Spleen (tissue), 11 donors: ENCODE data around the gene HERPUD1. TPM values are rescaled to one million over a fixed set of nuclear protein-coding genes. Genes with fewer than 3 reads are reported as not detected.
A peak's percentile ranks its signal among the peaks of the same experiment; 100 is the strongest.

Experiments
- DNase-seq: peaks from one replicate; pipeline ENCODE4 v3.0.0-alpha.2; 2020
- H3K27ac ChIP-seq, 8 donors: fragments of 200-600 bp; sonication (generic) in 7 of 8; 1 replicate in 4 of 8; 2 replicates in 4 of 8; pipeline versions ENCODE4 v1.5.0 to v1.8.0; 2016 to 2021; ENCODE audit warnings: inconsistent platforms in 4 of 8, mild to moderate bottlenecking in 4 of 8, moderate library complexity in 1 of 8
- H3K27me3 ChIP-seq, 7 donors: fragments of 200-600 bp; sonication (generic) in 6 of 7; replicated peaks in 1 of 7; 1 replicate in 4 of 7; 2 replicates in 3 of 7; pipeline versions ENCODE4 v1.5.0 to v1.8.0; 2016 to 2021; ENCODE audit warnings: inconsistent platforms in 3 of 7, mild to moderate bottlenecking in 1 of 7
- H3K36me3 ChIP-seq, 6 donors: fragments of 200-600 bp; sonication (generic) in 5 of 6; 1 replicate in 4 of 6; 2 replicates in 2 of 6; pipeline versions ENCODE4 v1.5.0 to v1.8.0; 2016 to 2021; ENCODE audit warnings: inconsistent platforms in 2 of 6
- H3K4me1 ChIP-seq, 6 donors: fragments of 200-600 bp; sonication (generic) in 5 of 6; 1 replicate in 3 of 6; 2 replicates in 3 of 6; pipeline versions ENCODE4 v1.5.0 to v1.8.0; 2016 to 2021; ENCODE audit warnings: inconsistent platforms in 3 of 6
- H3K4me3 ChIP-seq, 8 donors: fragments of 200-600 bp; sonication (generic) in 7 of 8; 1 replicate in 4 of 8; 2 replicates in 4 of 8; pipeline versions ENCODE4 v1.5.0 to v1.8.0; 2016 to 2021; ENCODE audit warnings: inconsistent platforms in 4 of 8, mild to moderate bottlenecking in 4 of 8, moderate library complexity in 2 of 8
- H3K9me3 ChIP-seq, 8 donors: fragments of 200-600 bp; sonication (generic) in 7 of 8; 1 replicate in 4 of 8; 2 replicates in 4 of 8; pipeline versions ENCODE4 v1.5.0 to v1.8.0; 2016 to 2021; ENCODE audit warnings: inconsistent platforms in 4 of 8
- POLR2A ChIP-seq, 3 donors: fragments of 450-650 bp; IDR thresholded peaks; one replicate each; pipeline ENCODE4 v1.5.1; 2017; ENCODE audit warnings: antibody characterized with exemption in 3 of 3, mild to moderate bottlenecking in 1 of 3
- POLR2AphosphoS5 ChIP-seq, 3 donors: sonication (generic); formaldehyde crosslinking; IDR thresholded peaks; one replicate each; pipeline ENCODE4 v1.5.1; 2017; ENCODE audit warnings: antibody characterized with exemption in 3 of 3
- WGBS, 5 donors: extraction: QIAGEN DNeasy Blood & Tissue Kit in 3 of 5; methylation state at CpG; one replicate each; pipeline versions ENCODE4 v1.1.5 to v1.1.7; 2013 to 2018; 5-methylcytosine and 5-hydroxymethylcytosine counted together
- intact Hi-C: fragments of 100-400 bp; cut with DNase I; formaldehyde crosslinking; loops from one replicate; pipeline ENCODE4 v1.15.0; 2023; ENCODE audit warnings: low total_unique reads
- polyA plus RNA-seq, 3 donors: library from polyadenylated mRNA; stranded (reverse); fragments of 200-250 nt; gene quantifications; one replicate each; pipeline ENCODE4 v1.2.1, GENCODE V29; 2013
- total RNA-seq, 7 donors: library from RNA; depleted of rRNA in 3 of 7; stranded (reverse); fragments of >200 nt in 3 of 7; fragmentation: NEBNext Ultra II Directional in 4 of 7; extraction: Animal tissue kit (Norgen Biotek cat#: 25700) in 4 of 7; gene quantifications; one replicate each; pipeline versions ENCODE4 v1.1.0 to v1.2.1, GENCODE V29; 2016 to 2021
- TF ChIP-seq, protein P1 (sequence below), 11 experiments: fragments of 200-600 bp in 7 of 11; fragments of 450-650 bp in 4 of 11; sonication (generic) in 4 of 11; IDR thresholded peaks in 8 of 11; conservative IDR thresholded peaks in 3 of 11; 1 replicate in 7 of 11; 2 replicates in 4 of 11; pipeline versions ENCODE4 v1.4.0 to v1.8.0; 2016 to 2021; ENCODE audit warnings: antibody characterized with exemption in 11 of 11, inconsistent platforms in 4 of 11, mild to moderate bottlenecking in 1 of 11
- donor health status: healthy with polysubstance abuse.
- donor health status: DM: no; HTN: no; CAD: no; lungs with moderate emphysema.
- donor health status: DM: no; HTN: no; CAD: no.
- donor health status: Bipolar disorder and iron deficiency.
- donor health status: healthy.
- donor health status: DM: no; HTN: no; CAD: no.
- donor health status: DM: yes; HTN: yes; CAD: no.

Gene HERPUD1
- total and polyA plus RNA-seq, 10 donors = 84.1 to 370 (median 193) TPM

DNA sequence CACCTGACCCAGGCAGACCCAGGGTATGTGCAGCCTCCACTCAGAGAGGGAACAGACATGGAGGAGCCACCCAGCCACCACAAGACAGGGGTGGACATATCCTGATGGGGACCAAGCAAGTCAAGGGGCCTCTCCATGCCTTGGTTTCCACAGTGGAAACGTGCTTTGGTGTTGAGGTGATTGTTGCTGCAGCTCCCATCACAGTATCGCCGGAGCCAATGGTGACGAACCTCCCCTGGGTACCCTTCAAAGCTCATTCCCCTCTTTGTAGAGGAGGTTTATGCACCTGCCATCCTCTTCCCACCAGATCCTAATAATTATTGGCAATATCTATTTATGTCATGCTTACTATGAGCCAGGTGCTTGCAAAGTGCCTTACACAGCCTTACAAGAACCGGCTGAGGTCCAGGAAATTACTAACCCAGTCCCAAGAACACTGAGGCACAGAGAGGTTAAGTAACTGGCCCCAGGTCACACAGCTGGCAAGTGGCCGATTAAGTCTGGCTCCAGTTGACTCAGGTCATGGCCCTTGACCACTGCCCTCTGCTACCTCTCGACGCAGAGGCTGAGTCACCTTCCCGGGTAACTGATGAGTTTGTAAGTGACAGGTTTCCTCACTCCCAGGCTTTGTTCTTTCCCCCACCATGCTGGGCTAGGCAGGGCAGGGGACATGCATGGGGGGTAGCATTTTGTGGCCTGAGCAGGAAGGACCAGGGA, 46.3 kb upstream of the HERPUD1 start:
- TF ChIP-seq POLR2AphosphoS5 (IDR thresholded peaks at IDR 0.05) (no peak), POLR2A (IDR thresholded peaks at IDR 0.05) (no peak)
- TF ChIP-seq, protein P1, sequence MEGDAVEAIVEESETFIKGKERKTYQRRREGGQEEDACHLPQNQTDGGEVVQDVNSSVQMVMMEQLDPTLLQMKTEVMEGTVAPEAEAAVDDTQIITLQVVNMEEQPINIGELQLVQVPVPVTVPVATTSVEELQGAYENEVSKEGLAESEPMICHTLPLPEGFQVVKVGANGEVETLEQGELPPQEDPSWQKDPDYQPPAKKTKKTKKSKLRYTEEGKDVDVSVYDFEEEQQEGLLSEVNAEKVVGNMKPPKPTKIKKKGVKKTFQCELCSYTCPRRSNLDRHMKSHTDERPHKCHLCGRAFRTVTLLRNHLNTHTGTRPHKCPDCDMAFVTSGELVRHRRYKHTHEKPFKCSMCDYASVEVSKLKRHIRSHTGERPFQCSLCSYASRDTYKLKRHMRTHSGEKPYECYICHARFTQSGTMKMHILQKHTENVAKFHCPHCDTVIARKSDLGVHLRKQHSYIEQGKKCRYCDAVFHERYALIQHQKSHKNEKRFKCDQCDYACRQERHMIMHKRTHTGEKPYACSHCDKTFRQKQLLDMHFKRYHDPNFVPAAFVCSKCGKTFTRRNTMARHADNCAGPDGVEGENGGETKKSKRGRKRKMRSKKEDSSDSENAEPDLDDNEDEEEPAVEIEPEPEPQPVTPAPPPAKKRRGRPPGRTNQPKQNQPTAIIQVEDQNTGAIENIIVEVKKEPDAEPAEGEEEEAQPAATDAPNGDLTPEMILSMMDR (IDR thresholded peaks at IDR 0.05 in 8 of 11, conservative IDR thresholded peaks at IDR 0.05 in 3 of 11) = no peak
- H3K9me3 ChIP-seq = no peaks in the 10 kb centered on the region
- H3K27ac ChIP-seq = no peak overlapping the region
- H3K27me3 ChIP-seq = no peaks in the 10 kb centered on the region
- no peaks in the 10 kb centered on the region for H3K36me3 ChIP-seq
- H3K4me3 ChIP-seq = no peak overlapping the region
- intact Hi-C loops = no loop called here
- peaks cover 0 to 10% (median 6%) of the 10 kb centered on the region in 6 donors for H3K4me1 ChIP-seq
- WGBS, 5 donors = 76 to 88% (median 83%) methylated on average over 9 of the region's 9 CpGs
- DNase-seq = no peak

DNA sequence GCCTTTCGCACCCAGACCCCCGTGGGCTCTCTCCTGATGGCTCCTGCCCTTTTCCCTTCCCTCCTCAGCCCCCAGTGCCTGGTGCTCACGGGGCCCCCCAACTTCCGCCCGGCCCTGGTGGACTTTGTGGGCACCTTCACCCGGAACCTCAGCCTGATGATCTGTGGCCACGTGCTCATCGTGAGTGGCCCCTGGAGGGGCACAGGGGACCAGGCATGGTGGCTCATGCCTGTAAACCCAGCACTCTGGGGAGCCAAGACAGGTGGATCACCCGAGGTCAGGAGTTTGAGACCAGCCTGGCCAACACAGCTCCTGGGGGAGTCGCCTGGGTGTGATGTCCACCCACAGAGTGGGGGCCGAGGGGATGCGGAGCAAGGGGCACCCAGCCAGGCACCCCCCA, 45.6 kb upstream of the HERPUD1 start:
- no peak overlapping the region for H3K4me3 ChIP-seq
- H3K27ac ChIP-seq = no peak overlapping the region
- H3K9me3 ChIP-seq = no peaks in the 10 kb centered on the region
- 88 to 97% (median 92%) methylated on average over 12 of the region's 12 CpGs for WGBS, 5 donors
- intact Hi-C loops = no loop called here
- peaks cover 0 to 10% (median 6%) of the 10 kb centered on the region in 6 donors for H3K4me1 ChIP-seq
- no peaks in the 10 kb centered on the region for H3K27me3 ChIP-seq
- TF ChIP-seq, protein P1 (IDR thresholded peaks at IDR 0.05 in 8 of 11, conservative IDR thresholded peaks at IDR 0.05 in 3 of 11) = no peak
- TF ChIP-seq POLR2AphosphoS5 (IDR thresholded peaks at IDR 0.05) = no peak
- TF ChIP-seq POLR2A (IDR thresholded peaks at IDR 0.05) = no peak
- H3K36me3 ChIP-seq = no peaks in the 10 kb centered on the region
- DNase-seq = no peak

DNA sequence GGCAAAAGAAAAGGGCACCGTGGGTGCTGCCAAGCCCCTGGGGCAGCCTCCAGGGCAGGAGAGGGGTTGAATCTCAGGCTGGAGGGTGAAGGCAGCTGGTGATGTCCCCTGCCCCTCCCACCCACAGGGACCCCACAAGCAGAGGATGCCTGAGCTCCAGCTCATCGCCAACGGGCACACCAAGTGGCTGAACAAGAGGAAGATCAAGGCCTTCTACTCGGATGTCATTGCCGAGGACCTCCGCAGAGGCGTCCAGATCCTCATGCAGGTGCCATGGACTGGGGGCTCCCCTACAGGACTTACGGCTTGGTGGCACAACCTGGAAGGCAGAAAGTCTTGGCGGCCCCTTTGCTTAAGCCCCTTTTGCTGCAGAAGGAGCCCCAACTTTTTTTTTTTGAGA, 45.1 kb upstream of the HERPUD1 start:
- no peaks in the 10 kb centered on the region for H3K9me3 ChIP-seq
- no peak overlapping the region for H3K4me3 ChIP-seq
- no peak for DNase-seq
- no peaks in the 10 kb centered on the region for H3K36me3 ChIP-seq
- TF ChIP-seq POLR2A (IDR thresholded peaks at IDR 0.05) (no peak), POLR2AphosphoS5 (IDR thresholded peaks at IDR 0.05) (no peak)
- TF ChIP-seq, protein P1 (IDR thresholded peaks at IDR 0.05 in 8 of 11, conservative IDR thresholded peaks at IDR 0.05 in 3 of 11) = no peak
- no peak overlapping the region for H3K27ac ChIP-seq
- 83 to 96% (median 87%) methylated on average over 9 of the region's 9 CpGs for WGBS, 5 donors
- peaks cover 0 to 10% (median 6%) of the 10 kb centered on the region in 6 donors for H3K4me1 ChIP-seq
- intact Hi-C loops = no loop called here
- no peaks in the 10 kb centered on the region for H3K27me3 ChIP-seq

DNA sequence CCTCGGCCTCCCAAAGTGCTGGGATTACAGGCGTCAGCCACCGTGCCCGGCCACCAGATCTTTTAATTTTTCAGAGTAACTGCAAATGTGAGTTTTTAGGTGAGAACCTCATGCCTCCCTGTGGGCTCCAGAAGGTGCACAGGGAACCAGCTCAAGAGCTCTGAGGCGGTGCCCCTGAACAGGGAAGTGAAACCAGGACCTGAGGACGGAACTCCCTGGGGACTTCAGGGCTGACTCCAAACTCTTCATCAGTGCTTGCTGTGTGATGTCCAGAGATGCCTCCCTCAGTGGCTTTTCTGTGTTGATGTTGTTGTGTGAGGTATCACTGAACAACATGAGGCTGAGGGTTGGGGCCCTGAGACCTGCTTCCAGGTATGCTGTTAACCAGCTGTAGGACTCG, 43.1 kb upstream of the HERPUD1 start:
- Histone ChIP-seq H3K4me1 (peaks cover 0 to 10% (median 6%) of the 10 kb centered on the region in 6 donors), H3K27ac (peak overlapping the region in 1 of 8 donors; percentile 33), H3K9me3 (no peaks in the 10 kb centered on the region), H3K4me3 (no peak overlapping the region), H3K27me3 (no peaks in the 10 kb centered on the region), H3K36me3 (no peaks in the 10 kb centered on the region)
- DNase-seq = peak; percentile 86
- intact Hi-C loops = no loop called here
- 69 to 81% (median 73%) methylated on average over 7 of the region's 7 CpGs for WGBS, 5 donors
- peak in 2 of 3 donors; percentile 45 to 49 for TF ChIP-seq POLR2AphosphoS5 (IDR thresholded peaks at IDR 0.05)
- no peak for TF ChIP-seq POLR2A (IDR thresholded peaks at IDR 0.05)
